HCT116 (cell line): Measurements from ENCODE around the gene IFI16. TPM values are rescaled to one million over a fixed set of nuclear protein-coding genes. Genes with fewer than 3 reads are reported as not detected.

Source experiments
- ATAC-seq: fragments of 200-7000 bp; cut with Tn5 transposase; 2 replicates; pipeline ENCODE4 v1.9.1; 2020; ENCODE audit warnings: mild to moderate bottlenecking, moderate library complexity
- BruUV-seq: library from RNA; stranded (reverse); fragments of 400-500 nt; replicated peaks from 2 replicates; lab custom pipeline; 2021; lab: Mats Ljungman, UMichigan
- CTCF ChIA-PET: fragments of 300-600 bp; sonication (Branson Sonifier 250); formaldehyde crosslinking; loops from one replicate; lab custom pipeline; 2021; ENCODE audit warnings: antibody characterized with exemption; lab: Charles Lee
- POLR2A ChIA-PET: fragments of 300-600, 350-600 bp; sonication (Branson Sonifier 250); formaldehyde crosslinking; loops from one replicate; lab custom pipeline; 2021; ENCODE audit warnings: antibody characterized with exemption; lab: Charles Lee
- RAD21 ChIA-PET, 2 experiments: fragments of 300-600 bp; sonication (Branson Sonifier 250); formaldehyde crosslinking; loops; one replicate each; lab custom pipeline; 2023; ENCODE audit warnings: low total read pairs in 2 of 2; ENCODE audit not compliant: uncharacterized antibody in 2 of 2, unreplicated experiment in 2 of 2, low non-redundant PET in 1 of 2; lab: Charles Lee
- DNase-seq: peaks from one replicate; pipeline ENCODE4 v3.0.0-alpha.2; 2010; ENCODE audit warnings: low read depth, low spot score
- H2AFZ ChIP-seq: fragments of 200-600 bp; shearing (Covaris generic), sonication (generic); 2 replicates; pipeline ENCODE4 v1.6.1; 2017; ENCODE audit warnings: low read depth, mixed run types, mixed read lengths, antibody characterized with exemption, low read length; ENCODE audit not compliant: poor library complexity, severe bottlenecking
- H3K27ac ChIP-seq: 2 replicates; pipeline ENCODE4 v1.5.1; 2012; ENCODE audit warnings: low read depth, low read length
- H3K27me3 ChIP-seq: fragments of 200-600 bp; sonication (generic); 2 replicates; pipeline ENCODE4 v1.6.1; 2016; ENCODE audit warnings: mixed run types, low read length, mixed read lengths; ENCODE audit not compliant: insufficient read depth
- H3K36me3 ChIP-seq, 2 experiments: fragments of 200-500 bp in 1 of 2; fragments of 200-600 bp in 1 of 2; sonication (Bioruptor generic) in 1 of 2; sonication (generic) in 1 of 2; 2 replicates each; pipeline versions ENCODE4 v1.5.1 to v1.6.1; 2014 to 2016; ENCODE audit warnings: low read length in 2 of 2, inconsistent platforms in 1 of 2, mixed read lengths in 1 of 2, mixed run types in 1 of 2; ENCODE audit not compliant: insufficient read depth in 2 of 2, control insufficient read depth in 1 of 2
- H3K4me1 ChIP-seq, 2 experiments: fragments of 200-600 bp in 1 of 2; sonication (generic) in 1 of 2; 2 replicates each; pipeline versions ENCODE4 v1.5.1 to v1.6.1; 2012 to 2017; ENCODE audit warnings: low read length in 2 of 2, inconsistent platforms in 1 of 2, mild to moderate bottlenecking in 1 of 2, mixed read lengths in 1 of 2, mixed run types in 1 of 2, moderate library complexity in 1 of 2; ENCODE audit not compliant: insufficient read depth in 2 of 2, control insufficient read depth in 1 of 2
- H3K4me2 ChIP-seq: fragments of 200-600 bp; sonication (generic); 2 replicates; pipeline ENCODE4 v1.6.1; 2017; ENCODE audit warnings: mixed run types, low read length, mixed read lengths
- H3K4me3 ChIP-seq, 2 experiments: fragments of 200-600 bp in 1 of 2; sonication (generic) in 1 of 2; replicated peaks in 1 of 2; 2 replicates each; pipeline ENCODE4 v1.5.1; 2011 to 2016; ENCODE audit warnings: low read length in 2 of 2, control low read depth in 1 of 2, low read depth in 1 of 2, mild to moderate bottlenecking in 1 of 2, mixed read lengths in 1 of 2, mixed run types in 1 of 2
- H3K79me2 ChIP-seq: fragments of 200-600 bp; sonication (generic); 2 replicates; pipeline ENCODE4 v1.6.1; 2017; ENCODE audit warnings: mild to moderate bottlenecking, mixed run types, low read length, moderate library complexity, mixed read lengths; ENCODE audit not compliant: insufficient read depth
- H3K9ac ChIP-seq: fragments of 200-600 bp; sonication (generic); 2 replicates; pipeline ENCODE4 v1.6.1; 2016; ENCODE audit warnings: low read length, mixed read lengths
- H3K9me2 ChIP-seq: fragments of 200-600 bp; sonication (generic), shearing (Covaris generic); 2 replicates; pipeline ENCODE4 v1.6.1; 2017; ENCODE audit warnings: mixed run types, mild to moderate bottlenecking, moderate library complexity; ENCODE audit not compliant: insufficient read depth
- H3K9me3 ChIP-seq, 2 experiments: fragments of 200-500 bp in 1 of 2; fragments of 200-600 bp in 1 of 2; sonication (Bioruptor generic) in 1 of 2; sonication (generic) in 1 of 2; 2 replicates each; pipeline ENCODE4 v1.6.1; 2014 to 2017; ENCODE audit warnings: low read length in 2 of 2, mixed read lengths in 2 of 2, inconsistent platforms in 1 of 2, low read depth in 1 of 2, mild to moderate bottlenecking in 1 of 2, mixed run types in 1 of 2, moderate library complexity in 1 of 2; ENCODE audit not compliant: control insufficient read depth in 1 of 2, insufficient read depth in 1 of 2
- H4K20me1 ChIP-seq: fragments of 200-600 bp; sonication (generic), shearing (Covaris generic); 2 replicates; pipeline ENCODE4 v1.6.1; 2017; ENCODE audit warnings: mixed run types, mild to moderate bottlenecking, moderate library complexity; ENCODE audit not compliant: insufficient read depth
- ATF3 ChIP-seq: IDR thresholded peaks from 2 replicates; pipeline ENCODE4 v1.6.1; 2012
- CEBPB ChIP-seq: IDR thresholded peaks from 2 replicates; pipeline ENCODE4 v1.6.1; 2012; ENCODE audit warnings: low read depth
- CTCF ChIP-seq, 3 experiments: fragments of 200-600 bp in 1 of 3; sonication (generic) in 1 of 3; IDR thresholded peaks in 2 of 3; conservative IDR thresholded peaks in 1 of 3; 2 replicates each; pipeline ENCODE4 v1.5.1; 2012 to 2017; ENCODE audit warnings: low read depth in 2 of 3, low read length in 2 of 3, antibody characterized with exemption in 1 of 3, borderline replicate concordance in 1 of 3, control low read depth in 1 of 3, mild to moderate bottlenecking in 1 of 3, mixed read lengths in 1 of 3, mixed run types in 1 of 3, moderate library complexity in 1 of 3; ENCODE audit not compliant: insufficient read depth in 1 of 3
- EGR1 ChIP-seq: IDR thresholded peaks from 2 replicates; pipeline ENCODE4 v1.6.1; 2012; ENCODE audit warnings: low read depth
- ELF1 ChIP-seq: IDR thresholded peaks from 2 replicates; pipeline ENCODE4 v1.6.1; 2012; ENCODE audit warnings: low read depth, borderline replicate concordance
- EZH2 ChIP-seq: fragments of 200-600 bp; sonication (generic); IDR thresholded peaks from 2 replicates; pipeline ENCODE4 v1.6.1; 2017; ENCODE audit warnings: antibody characterized with exemption, mixed run types
- FOSL1 ChIP-seq: IDR thresholded peaks from 2 replicates; pipeline ENCODE4 v1.6.1; 2012; ENCODE audit warnings: low read depth
- JUND ChIP-seq: IDR thresholded peaks from 2 replicates; pipeline ENCODE4 v1.6.1; 2012
- MAX ChIP-seq: IDR thresholded peaks from 2 replicates; pipeline ENCODE4 v1.6.1; 2012
- POLR2A ChIP-seq: IDR thresholded peaks from 2 replicates; pipeline ENCODE4 v1.7.0; 2011; ENCODE audit warnings: borderline replicate concordance; ENCODE audit not compliant: insufficient read depth, insufficient read length; ENCODE audit errors: extremely low read depth
- POLR2AphosphoS5 ChIP-seq: IDR thresholded peaks from 2 replicates; pipeline ENCODE4 v1.6.1; 2011; ENCODE audit warnings: mild to moderate bottlenecking, low read depth, low read length, moderate library complexity
- RAD21 ChIP-seq: IDR thresholded peaks from 2 replicates; pipeline ENCODE4 v1.6.1; 2012; ENCODE audit warnings: low read depth, mild to moderate bottlenecking
- SRF ChIP-seq: IDR thresholded peaks from 2 replicates; pipeline ENCODE4 v1.6.1; 2012; ENCODE audit warnings: low read depth
- YY1 ChIP-seq: IDR thresholded peaks from 2 replicates; pipeline ENCODE4 v1.6.1; 2011; ENCODE audit warnings: low read length, low read depth, moderate library complexity, mild to moderate bottlenecking; ENCODE audit not compliant: insufficient replicate concordance; ENCODE audit errors: extremely low read depth
- intact Hi-C: fragments of 100-400 bp; cut with micrococcal nuclease; formaldehyde crosslinking; loops from 2 replicates; pipeline ENCODE4 v1.10.0; 2022
- total RNA-seq: library from RNA; stranded (reverse); gene quantifications from one replicate; pipeline ENCODE4 v1.2.1, GENCODE V29; 2021; ENCODE audit not compliant: unreplicated experiment

The IFI16 gene
- total RNA-seq, 1 experiment from 2014 or later, result 1.6 TPM

DNA sequence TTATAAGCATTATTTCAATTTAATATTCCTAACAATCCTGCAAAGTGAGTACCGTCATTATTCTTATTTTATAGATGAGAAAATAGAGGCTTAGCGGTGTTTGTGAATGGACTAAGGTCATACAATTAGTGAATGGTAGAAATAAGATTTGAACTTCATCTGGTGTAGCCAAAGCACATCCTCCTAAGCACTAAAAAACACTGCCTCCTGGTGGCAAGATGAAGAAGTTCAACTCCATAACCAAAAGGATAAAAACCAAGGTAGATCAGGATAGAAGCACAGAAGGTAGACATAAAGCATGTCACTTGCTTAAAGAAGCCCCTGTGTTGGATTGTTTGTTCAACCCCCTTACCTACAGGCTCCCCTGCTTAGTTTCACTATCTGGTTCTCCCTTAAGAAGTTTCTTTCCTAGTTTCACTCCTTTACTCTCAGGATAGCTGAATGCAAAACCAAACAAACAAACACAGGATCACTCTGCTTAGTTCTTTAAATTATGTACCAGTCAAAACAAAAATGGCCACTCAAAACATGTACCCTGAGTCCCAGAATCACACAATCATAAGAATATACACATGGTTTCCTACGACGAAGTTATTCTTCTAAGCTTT, 79.6 kb downstream of the IFI16 start:
- no peak overlapping the region for H3K27ac ChIP-seq
- no peaks in the 10 kb centered on the region for H3K27me3 ChIP-seq
- ATAC-seq (no peak), DNase-seq (no peak)
- CTCF ChIA-PET, result interaction anchor here (0.9 kb wide), 1 partner anchor 43 kb away, joined by 3 read pairs; no protein-coding TSS in a partner anchor
- H3K4me2 ChIP-seq, result no peak overlapping the region
- TF ChIP-seq CTCF (IDR thresholded peaks at IDR 0.05 in 2 of 3, conservative IDR thresholded peaks at IDR 0.05 in 1 of 3; ENCODE audit: borderline replicate concordance in 1 of 3, insufficient read depth in 1 of 3, low read depth in 2 of 3, low read length in 2 of 3), result peak in 2 of 3 experiments; percentile 59 to 68; a peak in 5 of 6 replicates
- no peak for TF ChIP-seq EZH2
- no peaks in the 10 kb centered on the region for H3K9me2 ChIP-seq
- H3K4me3 ChIP-seq, result no peak overlapping the region
- intact Hi-C loops, result no loop called here
- H4K20me1 ChIP-seq, result no peaks in the 10 kb centered on the region
- no peak overlapping the region for H2AFZ ChIP-seq
- H3K4me1 ChIP-seq, result no peaks in the 10 kb centered on the region
- no peak overlapping the region for H3K9ac ChIP-seq
- BruUV-seq, result no TSS peak
- RAD21 ChIA-PET, result no interaction called here
- no peaks in the 10 kb centered on the region for H3K79me2 ChIP-seq
- H3K9me3 ChIP-seq, result no peaks in the 10 kb centered on the region
- no peaks in the 10 kb centered on the region for H3K36me3 ChIP-seq
- POLR2A ChIA-PET, result no interaction called here

DNA sequence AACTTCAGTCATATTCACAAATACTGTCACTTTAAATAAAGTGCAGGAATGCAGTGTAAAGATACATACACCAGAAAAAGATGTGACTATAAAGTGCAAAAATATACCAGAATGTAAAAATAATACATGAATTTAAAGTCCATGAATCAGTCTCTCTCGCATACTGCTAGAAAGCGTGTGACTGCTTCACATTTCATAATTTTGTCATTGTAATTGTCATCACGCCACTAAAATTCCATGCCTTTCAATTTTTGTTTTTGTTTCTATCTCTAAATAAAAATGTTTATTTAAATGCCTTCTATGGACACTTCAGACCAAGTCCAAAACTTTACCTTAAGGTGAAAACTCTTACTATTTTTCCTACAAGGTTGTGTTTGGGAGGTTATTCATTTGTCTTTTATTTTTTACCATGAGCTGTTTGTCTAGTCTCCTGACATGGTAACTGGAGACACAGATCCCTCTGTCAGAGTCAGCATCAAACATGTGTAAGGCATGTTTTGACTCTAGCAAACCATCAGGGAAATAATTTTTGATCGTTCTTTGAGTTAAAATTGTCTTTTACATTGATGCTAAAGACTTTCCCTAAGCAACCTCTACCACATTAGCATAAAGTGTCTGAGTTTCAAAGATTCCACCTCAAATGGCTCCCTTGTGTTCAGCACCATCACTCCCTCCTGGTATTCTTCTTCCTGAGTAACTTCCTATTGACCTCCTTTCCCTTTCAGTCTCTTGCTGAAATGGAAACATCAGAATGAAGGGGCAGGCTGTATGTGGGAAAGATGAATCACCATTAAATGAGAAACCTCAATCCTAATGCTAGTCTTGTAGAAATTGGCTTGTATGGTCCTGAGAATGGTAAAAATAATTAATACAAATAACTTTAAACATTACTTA, 80.8 kb downstream of the IFI16 start:
- no peaks in the 10 kb centered on the region for H3K36me3 ChIP-seq
- no peak overlapping the region for H3K4me3 ChIP-seq
- POLR2A ChIA-PET, result no interaction called here
- H2AFZ ChIP-seq, result no peak overlapping the region
- no peak for DNase-seq
- no peaks in the 10 kb centered on the region for H3K79me2 ChIP-seq
- no peak for ATAC-seq
- no peaks in the 10 kb centered on the region for H3K9me3 ChIP-seq
- no peaks in the 10 kb centered on the region for H3K4me1 ChIP-seq
- CTCF ChIA-PET, result no interaction called here
- intact Hi-C loops, result no loop called here
- H3K9ac ChIP-seq, result no peak overlapping the region
- RAD21 ChIA-PET, result no interaction called here
- H4K20me1 ChIP-seq, result no peaks in the 10 kb centered on the region
- H3K9me2 ChIP-seq, result no peaks in the 10 kb centered on the region
- no peak overlapping the region for H3K27ac ChIP-seq
- H3K27me3 ChIP-seq, result no peaks in the 10 kb centered on the region
- H3K4me2 ChIP-seq, result no peak overlapping the region
- BruUV-seq, result no TSS peak
- TF ChIP-seq ELF1 (no peak), SRF (no peak), MAX (no peak), POLR2AphosphoS5 (no peak), RAD21 (no peak), JUND (no peak), FOSL1 (no peak), YY1 (no peak), ATF3 (no peak), CTCF (IDR thresholded peaks at IDR 0.05 in 2 of 3, conservative IDR thresholded peaks at IDR 0.05 in 1 of 3; ENCODE audit: borderline replicate concordance in 1 of 3, insufficient read depth in 1 of 3, low read depth in 2 of 3, low read length in 2 of 3) (no peak), EGR1 (no peak), POLR2A (no peak), CEBPB (no peak)
